ENCODE results near the gene SPIRE1. TPM values are rescaled to one million over a fixed set of nuclear protein-coding genes. Genes with fewer than 3 reads are reported as not detected.

SPIRE1 gene
- total RNA-seq, 1 experiment from 2014 or later, result 2.5 TPM

DNA sequence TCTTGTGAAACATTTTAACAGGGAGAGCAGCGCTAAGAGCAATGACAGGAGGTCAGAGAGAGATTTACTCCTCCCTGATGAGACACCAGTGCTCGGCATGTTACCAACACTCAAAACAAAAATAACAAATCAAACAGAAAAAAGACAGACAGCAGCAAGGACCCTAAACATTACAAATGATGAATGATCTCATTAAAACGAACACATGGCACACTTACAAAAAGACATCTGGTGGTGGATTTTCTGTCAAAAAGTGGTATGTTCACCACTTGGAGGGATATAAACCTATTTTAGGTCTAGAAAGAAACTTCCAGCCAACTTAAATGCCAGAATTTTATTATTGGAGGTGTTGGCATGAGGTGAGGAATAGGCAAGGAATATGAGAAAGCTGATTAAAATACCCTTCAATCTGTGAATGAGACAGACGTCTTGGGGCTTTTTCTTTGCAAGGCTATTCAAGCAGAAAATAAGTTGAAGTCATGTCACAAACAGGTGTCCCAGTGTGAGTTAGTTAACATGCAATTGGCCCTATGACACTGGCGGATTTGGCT lies 137.4 kb downstream of the SPIRE1 start:
- H3K36me3 ChIP-seq (ENCODE audit: insufficient read depth, low read length), result no peaks in the 10 kb centered on the region

DNA sequence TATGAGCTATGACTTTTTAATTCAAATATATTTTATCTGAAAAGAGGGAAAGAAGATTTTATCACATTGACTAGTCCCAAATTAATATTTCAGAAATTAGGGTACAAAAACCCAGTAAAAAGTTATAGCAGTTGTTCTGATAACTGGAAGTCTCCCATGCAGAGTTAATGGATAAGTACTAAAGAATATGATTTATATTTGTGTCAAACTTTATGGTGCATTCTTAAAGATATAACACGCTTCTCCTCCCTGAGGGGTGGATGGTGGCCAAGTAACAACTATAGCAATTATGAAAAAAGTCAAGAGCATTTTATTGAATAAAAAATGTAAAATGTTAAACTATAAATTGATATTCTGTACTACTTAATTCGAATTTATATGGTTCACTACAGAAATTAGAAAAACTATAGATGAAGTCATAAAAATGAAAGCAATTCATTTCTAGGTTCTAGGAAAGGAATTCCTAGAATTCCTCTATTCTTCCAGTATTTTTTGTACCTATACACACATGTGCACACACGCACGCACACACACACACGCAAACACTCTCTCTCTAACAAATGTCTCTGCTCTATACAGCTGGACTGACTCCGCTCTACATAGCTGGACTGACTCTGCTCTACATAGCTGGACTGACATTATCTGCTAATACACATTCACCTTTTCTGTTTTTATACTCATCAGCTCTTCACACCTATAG lies 138.9 kb downstream of the SPIRE1 start:
- Histone ChIP-seq H3K36me3 (ENCODE audit: insufficient read depth, low read length) (no peaks in the 10 kb centered on the region), H3K27me3 (ENCODE audit: low read length) (no peaks in the 10 kb centered on the region; the same call in 1 of the 2 replicates), H3K4me1 (ENCODE audit: low read length) (no peaks in the 10 kb centered on the region), H2AFZ (ENCODE audit: low read length) (no peak overlapping the region), H3K9ac (ENCODE audit: low read length) (no peak overlapping the region), H3K27ac (ENCODE audit: low read length) (no peak overlapping the region), H3K9me2 (replicated peaks; ENCODE audit: insufficient read depth, low read length) (no peaks in the 10 kb centered on the region), H4K20me1 (ENCODE audit: insufficient read depth, low read depth, low read length) (no peaks in the 10 kb centered on the region), H3K79me2 (ENCODE audit: low read length) (no peaks in the 10 kb centered on the region), H3K4me3 (ENCODE audit: low read length) (no peak overlapping the region), H3K9me3 (ENCODE audit: low read length) (no peaks in the 10 kb centered on the region), H3K4me2 (ENCODE audit: low read depth, low read length, poor library complexity, severe bottlenecking) (no peak overlapping the region)
- no peak for DNase-seq

More for the DNA sequence above, 137.4 kb downstream of the SPIRE1 start:
- H2AFZ ChIP-seq (ENCODE audit: low read length), result no peak overlapping the region
- no peak overlapping the region for H3K4me2 ChIP-seq (ENCODE audit: low read depth, low read length, poor library complexity, severe bottlenecking)
- no peaks in the 10 kb centered on the region for H3K9me2 ChIP-seq (replicated peaks; ENCODE audit: insufficient read depth, low read length)
- no peaks in the 10 kb centered on the region for H3K4me1 ChIP-seq (ENCODE audit: low read length)
- DNase-seq, result no peak
- no peaks in the 10 kb centered on the region for H3K79me2 ChIP-seq (ENCODE audit: low read length)
- no peak overlapping the region for H3K9ac ChIP-seq (ENCODE audit: low read length)
- H4K20me1 ChIP-seq (ENCODE audit: insufficient read depth, low read depth, low read length), result no peaks in the 10 kb centered on the region
- H3K9me3 ChIP-seq (ENCODE audit: low read length), result no peaks in the 10 kb centered on the region
- no peak overlapping the region for H3K27ac ChIP-seq (ENCODE audit: low read length)
- H3K27me3 ChIP-seq (ENCODE audit: low read length), result no peaks in the 10 kb centered on the region
- no peak overlapping the region for H3K4me3 ChIP-seq (ENCODE audit: low read length)

DNA sequence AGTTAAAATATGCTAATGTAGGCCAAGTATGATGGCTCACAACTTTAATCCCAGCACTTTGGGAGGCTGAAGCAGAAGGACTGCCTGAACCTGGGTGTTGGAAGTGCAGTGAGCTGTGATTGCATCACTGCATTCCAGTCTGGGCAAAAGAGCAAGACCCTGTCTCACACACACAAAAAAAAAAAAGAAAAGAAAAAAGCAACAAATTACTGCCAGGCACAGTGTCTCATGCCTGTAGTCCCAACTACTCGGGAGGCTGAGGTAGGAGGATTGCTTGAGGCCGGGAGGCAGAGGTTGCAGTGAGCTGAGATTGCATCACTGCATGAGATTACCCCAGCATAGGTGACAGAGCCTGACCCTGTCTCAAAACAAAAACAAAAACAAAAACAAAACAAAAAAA lies 139.6 kb downstream of the SPIRE1 start:
- Histone ChIP-seq H3K79me2 (ENCODE audit: low read length) (no peaks in the 10 kb centered on the region), H3K9ac (ENCODE audit: low read length) (no peak overlapping the region), H3K27ac (ENCODE audit: low read length) (no peak overlapping the region), H3K4me3 (ENCODE audit: low read length) (no peak overlapping the region), H3K27me3 (ENCODE audit: low read length) (no peaks in the 10 kb centered on the region; the same call in 1 of the 2 replicates), H3K4me2 (ENCODE audit: low read depth, low read length, poor library complexity, severe bottlenecking) (no peak overlapping the region), H3K9me2 (replicated peaks; ENCODE audit: insufficient read depth, low read length) (no peaks in the 10 kb centered on the region), H3K9me3 (ENCODE audit: low read length) (no peaks in the 10 kb centered on the region), H3K36me3 (ENCODE audit: insufficient read depth, low read length) (no peaks in the 10 kb centered on the region), H3K4me1 (ENCODE audit: low read length) (no peaks in the 10 kb centered on the region), H2AFZ (ENCODE audit: low read length) (no peak overlapping the region), H4K20me1 (ENCODE audit: insufficient read depth, low read depth, low read length) (no peaks in the 10 kb centered on the region)
- no peak for DNase-seq

DNA sequence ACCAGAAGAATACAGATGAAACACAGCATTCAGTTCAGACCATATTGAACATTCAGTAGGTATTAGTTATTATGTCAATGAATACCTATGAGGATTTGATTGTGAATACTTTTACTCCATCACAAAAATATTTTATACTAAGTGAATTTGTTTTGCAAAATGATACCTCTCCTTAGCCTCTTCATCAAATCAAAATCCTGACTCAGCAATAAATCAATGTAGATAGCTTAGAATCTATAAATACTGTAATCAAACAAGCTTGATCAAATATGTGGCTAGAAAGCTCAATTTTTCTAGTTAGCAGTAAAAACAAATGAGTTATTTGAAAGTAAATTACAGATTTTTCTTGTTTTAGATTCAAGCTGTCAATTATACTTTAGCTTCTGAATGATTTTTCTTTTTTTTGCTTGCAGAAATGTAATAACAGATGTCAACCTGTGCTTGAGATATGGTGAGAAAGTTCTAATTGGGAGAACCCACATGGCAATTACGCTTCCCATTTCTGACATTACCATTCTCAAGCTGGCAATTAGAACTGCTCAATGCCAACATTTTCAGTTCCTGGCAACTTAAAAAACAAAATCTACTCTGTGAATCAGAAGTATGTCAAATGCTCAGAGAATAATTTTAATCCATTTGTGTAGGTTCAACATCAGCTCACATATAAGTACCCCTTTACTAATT lies 140.6 kb downstream of the SPIRE1 start:
- Histone ChIP-seq H3K4me2 (ENCODE audit: low read depth, low read length, poor library complexity, severe bottlenecking) (no peak overlapping the region), H4K20me1 (ENCODE audit: insufficient read depth, low read depth, low read length) (no peaks in the 10 kb centered on the region), H3K79me2 (ENCODE audit: low read length) (no peaks in the 10 kb centered on the region), H3K4me3 (ENCODE audit: low read length) (no peak overlapping the region), H3K27me3 (ENCODE audit: low read length) (no peaks in the 10 kb centered on the region; the same call in 1 of the 2 replicates), H3K36me3 (ENCODE audit: insufficient read depth, low read length) (no peaks in the 10 kb centered on the region), H3K9ac (ENCODE audit: low read length) (no peak overlapping the region), H3K4me1 (ENCODE audit: low read length) (no peaks in the 10 kb centered on the region), H3K27ac (ENCODE audit: low read length) (no peak overlapping the region), H2AFZ (ENCODE audit: low read length) (no peak overlapping the region), H3K9me3 (ENCODE audit: low read length) (no peaks in the 10 kb centered on the region), H3K9me2 (replicated peaks; ENCODE audit: insufficient read depth, low read length) (no peaks in the 10 kb centered on the region)
- no peak for DNase-seq

DNA sequence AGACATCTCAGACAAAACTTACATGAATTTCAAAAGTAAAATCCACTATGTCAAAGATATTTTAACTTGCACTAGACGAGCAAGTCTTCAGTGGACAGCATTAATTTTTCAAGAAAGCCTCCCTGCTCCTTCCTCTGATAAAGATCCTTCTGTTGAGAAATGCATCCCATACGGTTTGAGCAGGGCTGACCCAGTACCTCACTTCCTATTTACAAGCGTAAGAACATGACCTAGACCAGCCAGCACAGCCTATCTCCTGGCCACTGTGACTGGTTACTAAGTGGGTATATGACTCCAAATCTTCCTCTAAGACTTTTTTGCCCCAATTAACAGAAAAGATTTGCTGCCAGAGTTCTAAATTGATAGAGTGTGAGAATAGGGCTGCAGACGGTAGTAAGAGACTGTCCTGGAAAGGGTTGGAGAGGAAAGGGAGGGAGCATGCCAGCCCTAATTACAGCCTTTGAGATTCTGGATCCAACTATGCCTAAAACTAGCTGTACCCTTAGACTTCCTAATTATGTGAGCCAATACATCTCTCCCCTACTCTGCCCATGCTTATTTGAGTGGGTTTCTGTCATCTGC lies 141.8 kb downstream of the SPIRE1 start:
- Histone ChIP-seq H3K9me3 (ENCODE audit: low read length) (no peaks in the 10 kb centered on the region), H4K20me1 (ENCODE audit: insufficient read depth, low read depth, low read length) (no peaks in the 10 kb centered on the region), H2AFZ (ENCODE audit: low read length) (no peak overlapping the region), H3K9ac (ENCODE audit: low read length) (no peak overlapping the region), H3K4me2 (ENCODE audit: low read depth, low read length, poor library complexity, severe bottlenecking) (no peak overlapping the region), H3K27me3 (ENCODE audit: low read length) (no peaks in the 10 kb centered on the region; the same call in 1 of the 2 replicates), H3K4me1 (ENCODE audit: low read length) (no peaks in the 10 kb centered on the region), H3K27ac (ENCODE audit: low read length) (no peak overlapping the region), H3K4me3 (ENCODE audit: low read length) (no peak overlapping the region), H3K36me3 (ENCODE audit: insufficient read depth, low read length) (no peaks in the 10 kb centered on the region), H3K79me2 (ENCODE audit: low read length) (no peaks in the 10 kb centered on the region), H3K9me2 (replicated peaks; ENCODE audit: insufficient read depth, low read length) (no peaks in the 10 kb centered on the region)
- no peak for DNase-seq

DNA sequence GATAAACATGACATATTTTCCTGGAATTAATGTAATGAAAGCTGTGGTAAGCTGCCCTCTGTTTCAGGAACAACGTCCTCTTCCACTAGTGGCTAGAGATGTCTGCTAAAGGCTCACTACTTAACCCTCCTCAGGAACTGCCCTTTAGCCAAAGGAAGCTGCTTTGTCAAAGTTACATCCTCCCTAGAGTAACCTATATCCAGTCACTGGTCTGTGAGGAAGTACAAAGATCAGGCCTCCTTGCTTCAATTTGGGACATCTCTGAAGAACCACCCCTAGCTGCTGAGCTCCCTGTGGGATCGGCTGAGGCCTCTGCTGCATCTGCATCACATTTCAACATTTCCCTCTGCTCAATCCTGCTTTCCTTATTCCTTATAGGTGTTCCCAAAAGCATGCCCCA lies 142.4 kb downstream of the SPIRE1 start:
- Histone ChIP-seq H3K4me3 (ENCODE audit: low read length) (no peak overlapping the region), H2AFZ (ENCODE audit: low read length) (no peak overlapping the region), H3K79me2 (ENCODE audit: low read length) (no peaks in the 10 kb centered on the region), H3K4me2 (ENCODE audit: low read depth, low read length, poor library complexity, severe bottlenecking) (no peak overlapping the region), H3K27ac (ENCODE audit: low read length) (no peak overlapping the region), H4K20me1 (ENCODE audit: insufficient read depth, low read depth, low read length) (no peaks in the 10 kb centered on the region), H3K27me3 (ENCODE audit: low read length) (no peaks in the 10 kb centered on the region; the same call in 1 of the 2 replicates), H3K9me3 (ENCODE audit: low read length) (no peaks in the 10 kb centered on the region), H3K4me1 (ENCODE audit: low read length) (no peaks in the 10 kb centered on the region), H3K9me2 (replicated peaks; ENCODE audit: insufficient read depth, low read length) (no peaks in the 10 kb centered on the region), H3K36me3 (ENCODE audit: insufficient read depth, low read length) (no peaks in the 10 kb centered on the region), H3K9ac (ENCODE audit: low read length) (no peak overlapping the region)
- no peak for DNase-seq

DNA sequence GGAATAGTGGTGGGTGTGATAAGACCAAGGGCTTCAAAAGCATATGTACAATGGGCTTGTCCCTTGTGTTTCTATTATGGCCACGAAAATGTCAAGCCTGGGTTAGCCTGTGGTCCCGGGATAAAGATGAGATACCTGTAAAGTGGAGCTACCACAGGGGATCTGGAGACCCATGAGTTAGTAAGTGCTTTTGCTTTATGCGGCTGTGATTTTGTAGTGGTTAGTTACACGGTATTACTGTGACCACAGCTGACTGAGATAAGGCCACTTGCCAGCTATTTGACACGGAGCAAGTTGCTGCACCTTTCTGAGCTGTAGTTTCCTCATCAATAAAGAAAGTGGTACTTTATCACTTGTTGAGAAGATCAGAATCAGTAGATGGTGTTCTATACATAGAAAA lies 150.9 kb downstream of the SPIRE1 start:
- H3K4me1 ChIP-seq (ENCODE audit: low read length), result no peaks in the 10 kb centered on the region
- H3K4me2 ChIP-seq (ENCODE audit: low read depth, low read length, poor library complexity, severe bottlenecking), result no peak overlapping the region
- no peaks in the 10 kb centered on the region for H3K9me2 ChIP-seq (replicated peaks; ENCODE audit: insufficient read depth, low read length)
- H2AFZ ChIP-seq (ENCODE audit: low read length), result no peak overlapping the region
- no peak overlapping the region for H3K4me3 ChIP-seq (ENCODE audit: low read length)
- H3K27me3 ChIP-seq (ENCODE audit: low read length), result no peaks in the 10 kb centered on the region
- no peak overlapping the region for H3K27ac ChIP-seq (ENCODE audit: low read length)
- no peak for DNase-seq
- H3K9me3 ChIP-seq (ENCODE audit: low read length), result no peaks in the 10 kb centered on the region
- no peaks in the 10 kb centered on the region for H4K20me1 ChIP-seq (ENCODE audit: insufficient read depth, low read depth, low read length)
- H3K36me3 ChIP-seq (ENCODE audit: insufficient read depth, low read length), result no peaks in the 10 kb centered on the region
- H3K9ac ChIP-seq (ENCODE audit: low read length), result no peak overlapping the region
- H3K79me2 ChIP-seq (ENCODE audit: low read length), result no peaks in the 10 kb centered on the region

DNA sequence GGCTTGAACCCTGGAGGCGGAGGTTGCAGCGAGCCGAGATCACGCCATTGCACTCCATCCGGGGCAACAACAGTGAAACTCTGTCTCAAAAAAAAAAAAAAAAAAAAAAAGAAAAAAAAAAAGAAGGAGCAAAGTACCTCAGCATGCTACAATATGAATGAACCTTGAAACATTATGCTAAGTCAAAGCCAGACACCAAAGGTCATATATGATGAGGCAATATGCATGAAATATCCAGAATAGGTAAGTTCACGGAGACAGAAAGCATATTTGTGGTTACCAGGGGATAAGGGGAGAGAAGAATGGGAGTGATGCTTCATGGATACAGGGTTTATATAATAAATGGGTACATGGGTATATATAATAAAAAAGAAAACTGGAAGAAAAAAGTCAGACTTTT lies 156.9 kb downstream of the SPIRE1 start:
- Histone ChIP-seq H3K4me2 (ENCODE audit: low read depth, low read length, poor library complexity, severe bottlenecking) (no peak overlapping the region), H2AFZ (ENCODE audit: low read length) (no peak overlapping the region), H3K9ac (ENCODE audit: low read length) (no peak overlapping the region), H3K4me1 (ENCODE audit: low read length) (no peaks in the 10 kb centered on the region), H3K27ac (ENCODE audit: low read length) (no peak overlapping the region), H3K79me2 (ENCODE audit: low read length) (no peaks in the 10 kb centered on the region), H4K20me1 (ENCODE audit: insufficient read depth, low read depth, low read length) (no peaks in the 10 kb centered on the region), H3K36me3 (ENCODE audit: insufficient read depth, low read length) (no peaks in the 10 kb centered on the region), H3K27me3 (ENCODE audit: low read length) (no peaks in the 10 kb centered on the region), H3K4me3 (ENCODE audit: low read length) (no peak overlapping the region), H3K9me2 (replicated peaks; ENCODE audit: insufficient read depth, low read length) (no peaks in the 10 kb centered on the region), H3K9me3 (ENCODE audit: low read length) (no peaks in the 10 kb centered on the region)
- no peak for DNase-seq
